G401 (cell line): ENCODE results near the gene CFDP1. TPM values are rescaled to one million over a fixed set of nuclear protein-coding genes. Genes with fewer than 3 reads are reported as not detected.
"Not testable (repeated sequence)": the region's sequence is repeated elsewhere in the genome, so short reads cannot be mapped to it uniquely, and the experiment has no call there.

Experiments used
- DNase-seq: peaks from one replicate; pipeline ENCODE4 v3.0.0-alpha.2; 2015; ENCODE audit warnings: low spot score
- in situ Hi-C: cut with HindIII; loops from 2 replicates; pipeline ENCODE4 v1.10.0; 2016; ENCODE audit warnings: low sequenced_read_pairs, mixed read lengths
- total RNA-seq: library from RNA; depleted of rRNA; stranded (reverse); fragments of >200 nt; shearing (Covaris generic); gene quantifications from 2 replicates; pipeline ENCODE4 v1.2.3, GENCODE V29; 2014; rRNA removed

CFDP1 gene
- 58.3 and 63.1 TPM in 2 replicates for total RNA-seq

DNA sequence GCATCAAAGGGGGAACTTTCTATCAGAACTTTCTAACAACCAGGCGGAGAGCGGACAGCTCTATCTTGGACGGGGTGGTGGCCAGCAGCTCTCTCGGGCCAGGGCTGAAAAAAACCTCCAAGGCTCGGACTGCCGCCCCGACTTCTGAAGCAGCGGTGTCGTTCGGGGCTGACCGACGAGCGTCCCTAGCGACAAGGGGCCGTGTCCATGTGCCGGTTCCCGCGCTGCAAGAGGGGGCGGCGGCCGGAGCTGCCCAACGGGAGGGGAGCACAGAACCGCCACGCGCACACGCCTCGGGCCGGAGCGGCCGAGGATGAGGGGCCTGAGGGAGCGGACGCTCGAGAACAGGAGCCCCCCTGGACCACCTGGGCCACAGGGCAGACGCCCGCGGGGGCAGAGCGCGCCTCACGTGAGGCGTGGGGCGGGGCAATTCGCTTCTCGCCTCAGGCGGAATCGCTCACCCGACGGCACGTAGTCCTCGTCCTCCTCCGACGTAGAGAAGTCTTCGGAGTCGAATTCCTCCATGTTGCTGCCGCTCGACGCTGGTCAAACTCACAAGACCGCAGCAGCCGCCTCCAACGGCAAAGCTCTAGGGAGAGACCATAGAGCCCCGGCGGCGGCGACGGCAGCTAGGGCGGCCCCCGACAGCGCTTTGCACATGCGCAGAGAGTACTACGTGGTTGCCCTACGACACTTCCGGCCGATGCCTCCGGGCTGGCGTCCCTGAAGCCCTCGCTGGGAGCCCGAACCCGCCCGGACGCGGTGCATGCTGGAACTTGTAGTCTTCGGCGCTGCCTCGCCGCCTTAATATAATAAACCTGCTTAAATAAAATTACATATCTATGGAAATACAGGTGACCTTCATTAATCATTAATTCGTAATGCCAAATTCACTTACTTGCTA lies at the start of gene CFDP1:
Gene CFDP1 (minus strand): TSS at position 676 of the 904 bp plus-strand sequence. CDS start 151 bp downstream, at position 525.
- in situ Hi-C loops, result no loop called here
- peak; percentile 93 for DNase-seq

DNA sequence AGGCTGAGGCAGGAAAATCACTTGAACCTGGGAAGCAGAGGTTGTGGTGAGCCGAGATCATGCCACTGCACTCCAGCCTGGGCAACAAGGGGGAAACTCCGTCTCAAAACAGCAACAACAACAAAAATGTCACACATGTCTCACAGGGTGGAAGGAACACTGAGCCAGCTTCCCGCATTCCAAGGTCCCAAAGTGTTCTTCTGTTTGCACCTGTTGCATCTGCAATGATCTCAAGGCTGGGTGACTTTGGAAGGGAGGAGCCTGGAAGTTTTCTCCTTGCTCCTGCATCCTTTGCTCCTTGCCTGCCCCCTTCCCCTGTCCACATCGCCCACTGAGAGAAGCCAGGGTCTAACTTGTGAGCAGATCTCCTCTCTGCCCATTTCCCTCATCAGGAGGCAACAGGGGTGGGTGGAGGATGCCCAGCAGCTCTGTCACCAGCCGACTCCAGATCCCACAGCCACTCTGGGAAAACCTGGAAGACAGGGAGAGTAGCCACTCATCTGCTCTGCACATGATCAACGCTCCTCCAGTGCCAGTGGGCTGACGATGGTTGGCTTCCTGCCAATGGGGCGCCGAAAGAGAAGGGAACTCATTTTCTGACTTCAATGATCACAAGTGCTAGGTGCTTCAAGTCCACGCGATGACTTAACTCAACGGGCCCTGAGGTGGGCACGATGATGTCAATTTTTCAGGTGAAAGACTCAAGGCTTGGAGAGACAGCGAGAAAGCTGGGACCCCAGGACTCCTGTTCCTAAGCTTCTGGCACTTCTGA lies 49.3 kb upstream of the CFDP1 start:
- in situ Hi-C loops, result no loop called here
- DNase-seq, result no peak

DNA sequence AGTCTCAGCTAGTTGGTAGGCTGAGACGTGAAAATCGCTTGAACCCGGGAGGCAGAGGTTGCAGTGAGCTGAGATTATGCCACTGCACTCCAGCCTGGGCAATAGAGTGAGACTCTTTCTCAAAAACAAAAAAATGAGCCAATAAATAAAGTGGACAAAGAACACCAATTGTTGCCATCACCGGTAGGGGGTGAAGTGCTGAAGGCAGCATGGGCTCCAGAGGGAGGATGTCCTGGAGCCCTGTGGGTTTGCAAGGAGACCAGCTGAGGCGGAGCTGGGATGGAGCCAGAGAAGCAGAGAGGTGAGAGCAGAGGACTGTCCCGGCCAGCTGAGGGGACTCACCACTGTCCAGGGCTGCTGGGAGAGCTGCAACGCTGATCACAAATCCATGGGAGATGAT lies 48.2 kb upstream of the CFDP1 start:
- in situ Hi-C loops, result no loop called here
- DNase-seq, result no peak

DNA sequence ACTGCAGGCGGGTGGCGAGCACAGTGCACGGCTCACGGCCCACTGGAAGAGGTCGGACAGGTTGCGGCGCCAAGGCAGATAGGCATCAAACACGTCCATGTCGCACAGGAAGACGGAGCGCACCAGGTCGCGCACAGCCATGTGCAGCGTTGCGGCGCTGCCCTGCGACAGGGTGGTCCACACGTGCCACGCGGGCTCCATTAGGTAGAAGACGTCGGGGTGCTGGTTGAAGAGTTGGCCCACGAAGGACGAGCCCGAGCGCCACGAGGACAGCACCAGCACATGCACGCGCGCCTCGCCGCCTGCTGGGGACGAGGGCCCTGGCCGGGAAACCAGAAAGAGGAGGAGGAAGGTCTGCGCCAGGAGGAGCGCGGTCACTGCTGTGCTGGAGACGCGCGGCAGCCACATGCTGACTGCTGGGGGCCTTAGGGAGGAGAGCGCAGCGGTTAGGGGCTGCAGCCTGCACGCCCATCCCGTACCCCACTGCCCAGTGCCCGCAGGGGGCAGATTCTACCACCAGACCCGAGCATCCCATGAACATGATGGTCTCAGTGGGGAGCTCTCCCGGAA lies 46.2 kb upstream of the CFDP1 start:
- DNase-seq, result no peak
- in situ Hi-C loops, result no loop called here

DNA sequence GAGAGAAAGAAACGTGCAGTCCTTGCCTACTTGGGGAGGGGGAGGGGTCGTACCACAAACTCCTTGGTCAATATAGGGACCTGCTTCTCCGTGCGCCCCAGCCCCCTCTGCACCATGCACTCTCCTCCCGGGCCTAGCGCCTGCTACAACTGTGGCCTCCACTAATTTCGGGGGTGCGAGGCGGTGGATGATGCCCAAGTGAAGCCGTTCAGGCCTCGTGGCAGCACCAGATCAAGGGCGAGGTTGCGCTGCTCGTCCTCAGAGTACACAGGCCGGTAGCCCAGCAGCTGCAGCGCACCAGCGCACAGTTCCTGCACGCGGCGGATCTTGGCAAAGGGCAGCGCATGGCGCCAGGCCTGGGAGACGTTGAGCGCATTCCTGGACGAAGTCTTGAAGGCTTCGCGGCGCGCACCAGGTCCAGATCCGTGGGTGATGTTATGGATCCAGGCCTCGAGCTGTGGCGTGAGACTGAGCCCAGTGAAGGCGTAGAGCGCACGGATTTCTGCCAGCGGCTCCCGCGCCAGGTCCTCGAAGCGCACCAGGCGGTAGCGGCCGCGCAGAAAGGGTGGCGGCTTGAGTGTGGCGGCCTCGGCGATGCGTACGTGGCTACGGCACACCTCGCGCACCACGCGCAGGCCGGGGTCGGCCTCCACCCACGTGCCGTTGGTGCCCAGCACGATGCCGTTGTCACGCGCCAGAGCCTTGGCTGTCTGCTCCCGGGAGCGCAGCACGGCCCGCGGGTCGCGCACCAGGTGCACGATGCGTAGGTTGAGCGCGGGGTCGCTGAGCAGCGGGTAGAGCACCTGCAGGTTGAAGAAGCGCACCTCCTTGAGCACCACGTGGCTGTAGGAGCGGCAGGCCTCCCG lies 45.4 kb upstream of the CFDP1 start:
- in situ Hi-C loops, result no loop called here

DNA sequence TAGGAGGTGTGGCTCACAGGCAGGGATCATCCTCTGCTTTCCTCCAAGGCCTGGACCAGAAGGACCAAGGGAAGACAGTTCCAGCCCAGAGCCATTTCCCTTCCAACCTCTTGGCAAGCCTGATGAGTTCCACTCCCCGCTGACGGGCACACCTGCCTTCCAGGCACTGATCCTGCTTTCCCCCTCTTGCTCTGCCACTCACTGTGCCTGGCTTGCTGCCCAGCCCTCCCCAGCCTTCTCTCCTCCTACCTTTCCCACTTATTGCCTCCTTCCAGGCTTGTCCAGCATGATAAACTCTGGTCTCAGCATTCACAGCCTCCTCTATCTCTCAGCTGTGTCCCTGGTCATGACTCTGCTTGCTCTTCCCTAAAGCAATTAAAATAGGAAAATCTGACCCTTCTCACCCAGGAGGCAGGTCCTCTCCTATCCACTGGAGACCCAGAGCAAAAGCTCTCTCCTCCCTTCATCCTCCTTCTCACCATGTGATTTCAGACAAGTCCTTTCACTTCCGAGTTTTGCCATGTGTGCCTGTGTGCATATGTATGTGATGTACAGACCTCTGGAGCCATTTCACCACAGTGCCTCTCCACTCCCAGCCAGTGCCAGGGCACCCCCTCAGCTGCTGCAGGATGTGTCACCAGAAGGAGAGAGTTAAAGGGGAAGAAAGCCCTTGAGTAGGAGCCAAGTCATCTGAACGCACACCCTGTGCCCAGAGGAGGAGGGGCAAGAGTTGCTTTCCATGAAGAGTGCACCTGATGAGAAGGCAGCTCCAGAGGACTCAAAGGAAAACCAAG lies 44.6 kb upstream of the CFDP1 start:
- peak; percentile 99 for DNase-seq
- in situ Hi-C loops, result no loop called here

More for the DNA sequence above, 45.4 kb upstream of the CFDP1 start:
- no peak for DNase-seq

DNA sequence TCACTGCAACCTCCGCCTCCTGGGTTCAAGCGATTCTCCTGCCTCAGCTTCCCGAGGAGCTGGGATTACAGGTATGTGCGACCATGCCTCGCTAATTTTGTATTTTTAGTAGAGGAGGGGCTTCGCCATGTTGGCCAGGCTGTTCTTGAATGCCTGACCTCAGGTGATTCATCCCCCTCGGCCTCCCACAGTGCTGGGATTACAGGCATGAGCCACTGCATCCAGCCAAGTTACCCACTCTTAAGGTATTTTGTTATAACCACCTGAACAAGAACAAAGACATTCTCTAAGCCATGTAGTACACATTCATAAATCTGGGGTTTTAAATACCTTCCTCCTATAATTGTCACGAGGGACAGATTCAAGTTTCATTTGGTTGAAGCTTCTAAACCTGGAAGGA lies 43.5 kb upstream of the CFDP1 start:
- in situ Hi-C loops, result no loop called here
- DNase-seq, result no peak

DNA sequence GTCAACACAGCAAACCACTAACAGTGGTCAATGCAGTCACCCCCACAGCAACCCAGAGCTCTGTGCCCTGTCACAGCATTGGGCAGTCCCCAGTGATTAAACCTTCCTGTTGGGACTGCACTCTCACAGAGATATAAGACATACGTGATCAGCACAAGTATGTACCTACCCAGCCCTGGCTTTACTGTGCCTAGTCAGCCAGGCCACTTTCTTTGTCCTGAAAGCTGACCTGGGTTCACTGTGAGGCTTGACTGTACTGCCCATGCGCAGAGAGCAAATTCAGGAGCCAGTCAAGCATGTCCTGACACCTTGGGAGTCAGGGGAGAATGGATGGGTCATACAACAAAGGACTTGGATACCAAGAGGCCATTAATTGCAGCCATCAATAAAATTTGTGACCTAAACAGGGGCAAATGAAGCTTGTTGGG lies 42.1 kb upstream of the CFDP1 start:
- no peak for DNase-seq
- in situ Hi-C loops, result no loop called here

DNA sequence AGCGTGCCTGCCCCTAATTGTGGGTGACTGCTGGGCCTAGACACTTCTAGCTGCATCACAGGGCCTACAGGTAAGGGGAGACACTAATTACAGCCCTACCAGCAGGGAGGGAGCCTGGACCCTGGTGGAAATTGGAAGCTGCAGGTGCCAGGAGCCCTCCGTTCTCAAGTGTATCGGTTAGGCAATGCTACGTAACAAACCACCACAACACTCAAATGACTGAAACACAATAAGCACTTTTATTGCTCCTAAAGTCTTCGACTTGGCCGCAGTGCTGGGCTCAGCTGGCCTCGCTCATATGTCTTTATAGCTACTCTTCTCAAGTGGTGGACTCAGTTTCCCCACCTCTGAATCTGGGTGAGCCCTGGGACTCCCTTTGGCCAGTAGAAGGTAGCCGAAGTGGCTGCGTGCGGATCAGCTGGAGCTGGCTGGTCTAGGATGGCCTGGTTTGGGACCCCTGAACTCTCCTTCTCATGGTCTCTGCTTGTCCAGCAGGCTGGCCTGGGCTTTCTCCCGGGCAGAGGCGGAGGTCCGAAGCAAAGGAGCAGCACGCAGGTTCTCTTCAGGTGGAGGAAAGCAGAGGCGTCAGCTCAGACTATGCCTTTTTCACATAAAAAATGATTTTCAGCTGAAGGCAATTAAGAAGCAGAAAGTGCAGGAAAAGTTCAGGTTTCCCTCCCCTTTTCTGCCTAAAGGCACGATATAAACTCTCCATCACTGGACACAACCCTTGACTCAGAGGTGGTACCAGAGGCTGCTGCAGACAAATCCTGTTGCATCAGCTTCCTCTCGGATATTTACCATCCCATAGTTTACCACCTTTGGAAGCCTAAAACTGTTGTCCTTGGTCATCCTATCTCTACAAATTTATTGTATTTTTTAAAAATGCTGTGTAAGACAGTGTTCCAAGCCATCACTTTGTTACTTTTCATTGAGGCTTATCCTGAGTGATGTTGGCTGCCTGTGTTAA lies 39.9 kb upstream of the CFDP1 start:
- in situ Hi-C loops, result no loop called here
- DNase-seq, result no peak

DNA sequence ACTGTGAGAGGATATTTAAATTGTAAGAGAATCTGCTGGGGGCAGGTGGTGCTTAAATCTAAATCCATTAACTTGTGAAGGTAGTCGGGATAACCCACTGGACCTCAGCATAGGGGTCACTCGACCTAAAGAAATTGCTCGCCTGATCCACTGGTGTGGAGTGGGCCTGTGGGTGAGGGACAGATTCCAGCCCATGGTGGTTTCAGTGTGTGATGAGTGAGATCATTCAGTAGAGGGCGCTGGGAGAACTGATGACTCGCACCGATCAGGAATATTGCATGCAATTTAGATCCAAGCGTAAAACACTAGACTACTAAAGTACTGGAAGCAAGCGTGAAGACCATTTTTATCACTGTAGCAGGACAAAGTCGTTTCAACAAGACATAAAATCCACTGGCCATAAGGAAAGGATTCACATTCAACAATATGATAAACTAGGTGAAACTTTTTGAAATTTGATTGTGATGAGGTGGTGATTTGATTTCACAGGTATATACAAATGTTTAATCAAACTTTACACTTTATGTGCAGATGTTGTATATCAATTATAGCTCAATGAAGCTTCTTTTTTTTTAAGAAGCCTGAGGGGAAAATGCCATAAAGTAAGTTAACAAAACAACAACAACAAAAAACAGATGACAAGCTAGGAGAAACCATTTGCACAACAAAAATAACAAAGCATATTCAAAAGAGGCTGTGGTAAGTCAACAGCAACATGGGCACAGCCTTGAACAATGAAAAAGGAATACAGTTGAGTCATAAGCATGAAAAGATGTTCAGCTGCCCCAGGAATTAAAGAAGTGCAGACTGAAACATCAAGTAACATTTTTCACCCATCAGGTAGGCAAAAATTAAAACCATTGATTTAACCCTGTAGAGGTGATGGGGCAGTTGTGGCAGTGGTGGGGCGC lies 38.7 kb upstream of the CFDP1 start:
- in situ Hi-C loops, result no loop called here
- DNase-seq, result peak; percentile 88

DNA sequence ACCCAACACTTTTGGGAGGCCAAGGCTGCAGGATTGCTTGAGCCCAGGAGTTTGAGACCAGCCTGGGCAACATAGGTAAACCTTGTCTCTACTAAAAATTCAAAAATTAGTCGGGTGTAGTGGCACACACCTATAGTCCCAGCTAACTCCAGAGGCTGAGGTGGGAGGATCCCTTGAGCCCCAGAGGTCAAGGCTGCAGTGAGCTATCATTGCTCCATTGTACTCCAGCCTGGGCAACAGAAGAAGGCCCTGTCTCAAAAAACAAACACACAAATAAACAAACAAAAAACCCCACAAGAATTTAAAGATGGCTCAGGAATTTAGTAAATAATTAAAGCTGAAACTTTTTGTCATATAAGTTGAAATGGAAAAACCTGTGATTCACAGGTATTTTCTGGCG lies 33.5 kb upstream of the CFDP1 start:
- in situ Hi-C loops, result no loop called here
- no peak for DNase-seq

DNA sequence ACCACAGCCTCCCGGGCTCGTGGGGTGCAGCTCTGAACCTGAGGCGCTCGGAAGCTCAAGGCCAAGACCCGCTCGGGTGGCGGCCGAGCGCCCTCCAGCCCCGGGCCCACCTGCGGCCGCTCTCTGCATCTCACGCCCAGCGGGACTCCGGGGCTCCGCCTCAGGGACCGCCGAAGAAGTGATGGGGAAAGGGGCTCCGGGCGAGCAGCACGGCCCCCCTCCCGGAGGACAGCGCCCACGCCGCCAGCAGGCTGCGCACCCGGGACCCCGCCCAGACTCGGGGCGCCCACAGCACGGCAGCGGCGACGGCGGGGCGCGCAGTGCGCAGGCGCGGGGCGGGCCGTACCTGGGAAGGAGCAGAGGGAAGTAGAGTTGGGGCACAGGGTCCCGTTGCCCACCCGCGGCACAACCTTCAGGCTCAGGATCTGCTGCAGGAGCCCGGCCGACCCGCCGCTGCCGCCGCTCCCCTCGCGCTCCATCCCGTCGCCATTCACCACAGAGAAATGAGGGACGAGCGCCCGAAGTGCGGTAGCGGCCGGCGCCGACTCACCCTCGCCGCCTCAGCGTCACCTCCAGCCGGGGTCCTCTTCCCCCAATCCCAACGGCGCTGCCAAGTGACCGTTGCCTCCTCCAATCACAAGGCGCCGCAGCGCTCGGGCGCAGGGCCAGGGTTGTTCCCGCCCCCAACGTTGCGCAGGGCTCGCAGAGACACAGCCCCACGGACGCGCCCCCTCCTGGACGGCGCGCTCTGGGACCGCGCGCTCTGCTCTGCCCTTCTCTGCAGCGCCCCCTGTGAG lies 31.0 kb upstream of the CFDP1 start, which contains the start of gene TMEM170A:
Gene TMEM170A (minus strand): TSS at position 568 of the 797 bp plus-strand sequence. CDS start 89 bp downstream, at position 479.
- DNase-seq, result peak; percentile 97
- in situ Hi-C loops, result no loop called here

DNA sequence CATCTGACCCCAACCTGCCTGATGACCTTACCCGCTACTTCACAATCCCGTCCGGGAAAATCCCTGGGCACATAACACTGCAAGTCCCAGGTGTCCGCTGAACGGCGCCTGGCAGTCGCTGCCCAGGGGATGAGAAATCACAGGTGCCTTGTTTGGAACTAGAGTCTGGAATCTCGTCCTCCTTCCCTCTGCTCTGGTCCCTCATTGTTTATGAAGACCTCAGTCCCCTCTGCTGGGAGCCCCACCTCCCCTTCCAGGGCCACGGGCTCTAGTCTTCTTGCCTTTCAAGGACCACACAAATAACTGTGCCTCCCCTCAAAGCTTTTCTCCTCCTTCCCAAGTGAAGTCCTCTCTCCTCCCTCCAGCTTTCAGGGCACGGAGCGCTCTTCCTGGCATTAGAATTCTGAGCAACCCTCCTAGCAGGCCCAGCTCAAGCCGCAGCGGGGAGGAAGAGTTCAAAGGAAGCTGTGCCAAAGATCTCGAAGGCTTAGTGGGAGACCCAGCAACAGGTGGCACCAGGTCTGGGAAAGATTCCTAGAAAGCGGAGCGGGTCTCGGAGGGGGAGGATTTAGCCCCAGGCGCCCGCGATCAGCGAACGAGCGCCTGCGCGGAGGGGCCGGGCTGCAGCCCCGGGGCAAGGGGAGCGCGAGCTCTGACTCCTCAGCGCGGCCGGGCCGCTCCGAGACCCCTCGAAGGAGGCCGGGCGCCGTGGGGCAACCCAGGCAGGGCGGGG lies 30.3 kb upstream of the CFDP1 start:
- in situ Hi-C loops, result not testable (repeated sequence)
- DNase-seq, result peak; percentile 61

DNA sequence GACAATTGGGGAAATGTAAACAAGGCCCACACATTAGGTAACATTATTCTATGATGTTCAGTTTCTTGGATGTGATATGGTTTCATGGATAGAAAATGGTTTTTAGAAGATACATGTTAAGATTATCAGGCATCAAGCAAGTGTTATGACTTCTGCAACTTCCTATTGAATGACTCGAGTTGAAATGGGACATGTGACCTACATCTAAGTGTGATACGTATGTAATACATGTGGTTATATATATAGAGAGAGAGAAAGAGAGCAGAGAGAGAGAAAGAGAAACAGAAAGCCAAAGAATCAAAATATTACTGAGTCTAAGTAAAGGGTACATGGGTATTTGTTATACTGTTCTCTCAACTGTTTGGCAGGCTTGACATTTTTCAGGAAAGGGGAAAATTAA lies 29.5 kb upstream of the CFDP1 start:
- in situ Hi-C loops, result no loop called here
- no peak for DNase-seq

DNA sequence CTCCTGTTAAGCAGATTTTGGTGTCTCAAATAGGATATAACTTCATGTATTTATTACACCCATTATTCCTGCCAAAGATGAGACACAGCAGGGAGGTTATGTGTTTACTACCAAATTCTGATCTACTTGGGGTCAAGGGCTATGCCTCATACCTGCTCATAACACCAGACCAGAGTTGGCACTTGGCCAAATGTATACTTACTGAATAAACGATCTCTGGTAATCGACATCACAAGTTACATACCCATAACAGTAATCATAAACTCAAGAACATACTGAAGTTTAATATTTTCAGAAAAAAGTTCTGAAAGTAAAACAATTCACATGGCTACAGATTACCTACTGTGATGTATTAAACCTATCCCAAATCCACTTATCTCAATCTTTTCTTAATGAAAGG lies 28.3 kb upstream of the CFDP1 start:
- in situ Hi-C loops, result no loop called here
- DNase-seq, result no peak
